Testis (tissue), 3 donors: ENCODE results near the gene C1QTNF8. TPM values are rescaled to one million over a fixed set of nuclear protein-coding genes. Genes with fewer than 3 reads are reported as not detected.

ENCODE experiments used
- DNase-seq: peaks from one replicate; pipeline ENCODE4 v3.0.0-alpha.2; 2019
- H3K27ac ChIP-seq, 2 donors: fragments of 200-600 bp; sonication (generic); one replicate each; pipeline ENCODE4 v1.5.1; 2019
- H3K27me3 ChIP-seq: fragments of 200-600 bp; sonication (generic); one replicate; pipeline ENCODE4 v1.5.1; 2019
- H3K36me3 ChIP-seq: fragments of 200-600 bp; sonication (generic); one replicate; pipeline ENCODE4 v1.5.1; 2017; ENCODE audit warnings: low read depth; ENCODE audit errors: missing control alignments
- H3K4me1 ChIP-seq: fragments of 200-600 bp; sonication (generic); one replicate; pipeline ENCODE4 v1.5.1; 2019
- H3K4me3 ChIP-seq, 2 donors: fragments of 200-600 bp; sonication (generic); one replicate each; pipeline ENCODE4 v1.5.1; 2017 to 2019
- H3K9me3 ChIP-seq: fragments of 200-600 bp; sonication (generic); one replicate; pipeline ENCODE4 v1.5.1; 2017
- POLR2A ChIP-seq: fragments of 450-650 bp; IDR thresholded peaks from one replicate; pipeline ENCODE4 v1.6.1; 2017; ENCODE audit warnings: antibody characterized with exemption, mild to moderate bottlenecking, moderate library complexity
- WGBS, 2 donors: methylation state at CpG; one replicate each; pipeline ENCODE4 v1.1.5; 2018; 5-methylcytosine and 5-hydroxymethylcytosine counted together
- intact Hi-C: fragments of 100-400 bp; cut with DNase I; formaldehyde crosslinking; loops from one replicate; pipeline ENCODE4 v1.15.1; 2023; ENCODE audit warnings: low total_unique reads
- polyA plus RNA-seq: library from polyadenylated mRNA; stranded (reverse); fragments of 350-450 nt; fragmentation: Illumina TruSeq; extraction: RNeasy Lipid Tissue Mini Kit (QIAGEN cat#74804); gene quantifications from one replicate; pipeline ENCODE4 v1.2.3, GENCODE V29; 2014; ENCODE audit warnings: low read depth, low replicate concordance; ENCODE audit not compliant: insufficient read depth
- total RNA-seq, 2 donors: library from RNA; depleted of rRNA; stranded (reverse); fragments of >200 nt; gene quantifications; one replicate each; pipeline ENCODE4 v1.2.3, GENCODE V29; 2016
- TF ChIP-seq, protein P1 (sequence below), 3 experiments: fragments of 450-650 bp in 2 of 3; fragments of 200-600 bp in 1 of 3; sonication (generic) in 1 of 3; IDR thresholded peaks; one replicate each; pipeline ENCODE4 v1.5.1; 2016 to 2019; ENCODE audit warnings: antibody characterized with exemption in 3 of 3, mild to moderate bottlenecking in 2 of 3, moderate library complexity in 1 of 3

Gene C1QTNF8
- total and polyA plus RNA-seq, 3 donors from 2014 or later = 1.3 to 2.7 TPM; not detected in 1

DNA sequence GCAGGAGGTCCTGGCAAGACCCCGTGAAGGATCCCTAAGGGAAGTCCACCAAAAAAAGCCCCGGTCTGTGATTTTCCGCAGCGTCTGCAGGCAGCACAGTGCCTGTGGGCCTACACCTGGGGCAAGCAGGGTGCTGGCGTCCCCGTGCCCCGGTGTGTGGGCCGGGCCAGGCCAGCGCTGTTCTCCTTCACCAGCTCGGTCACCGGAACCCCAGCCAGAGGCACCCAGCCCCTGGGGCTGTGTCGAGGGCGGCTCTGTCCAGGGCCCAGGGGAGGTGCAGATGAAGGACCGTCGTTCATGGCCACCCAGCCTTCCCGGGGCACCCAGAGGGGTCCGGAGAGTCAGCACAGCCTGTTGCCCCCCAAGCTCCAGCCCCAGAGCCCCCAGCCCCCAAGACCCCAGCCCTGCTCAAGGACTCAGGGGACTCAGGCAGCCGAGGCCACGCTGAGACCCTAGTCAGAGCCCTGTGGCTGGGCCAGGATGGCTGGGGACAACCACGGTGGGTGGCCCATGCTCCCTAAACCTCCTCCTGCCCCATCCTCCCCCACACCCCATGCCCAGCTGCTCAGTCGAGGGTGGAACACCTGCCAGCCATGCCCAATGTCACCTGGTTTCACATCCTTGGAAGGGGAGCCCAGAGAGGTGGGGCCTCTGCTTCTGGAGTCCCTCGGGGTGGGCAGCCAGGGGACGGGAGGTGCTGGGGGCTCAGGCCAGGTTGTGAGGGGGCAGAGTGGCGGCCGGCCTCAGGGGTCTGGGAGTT lies 5.7 kb upstream of the C1QTNF8 start:
- no peaks in the 10 kb centered on the region for H3K27me3 ChIP-seq
- TF ChIP-seq POLR2A = no peak
- TF ChIP-seq, protein P1, sequence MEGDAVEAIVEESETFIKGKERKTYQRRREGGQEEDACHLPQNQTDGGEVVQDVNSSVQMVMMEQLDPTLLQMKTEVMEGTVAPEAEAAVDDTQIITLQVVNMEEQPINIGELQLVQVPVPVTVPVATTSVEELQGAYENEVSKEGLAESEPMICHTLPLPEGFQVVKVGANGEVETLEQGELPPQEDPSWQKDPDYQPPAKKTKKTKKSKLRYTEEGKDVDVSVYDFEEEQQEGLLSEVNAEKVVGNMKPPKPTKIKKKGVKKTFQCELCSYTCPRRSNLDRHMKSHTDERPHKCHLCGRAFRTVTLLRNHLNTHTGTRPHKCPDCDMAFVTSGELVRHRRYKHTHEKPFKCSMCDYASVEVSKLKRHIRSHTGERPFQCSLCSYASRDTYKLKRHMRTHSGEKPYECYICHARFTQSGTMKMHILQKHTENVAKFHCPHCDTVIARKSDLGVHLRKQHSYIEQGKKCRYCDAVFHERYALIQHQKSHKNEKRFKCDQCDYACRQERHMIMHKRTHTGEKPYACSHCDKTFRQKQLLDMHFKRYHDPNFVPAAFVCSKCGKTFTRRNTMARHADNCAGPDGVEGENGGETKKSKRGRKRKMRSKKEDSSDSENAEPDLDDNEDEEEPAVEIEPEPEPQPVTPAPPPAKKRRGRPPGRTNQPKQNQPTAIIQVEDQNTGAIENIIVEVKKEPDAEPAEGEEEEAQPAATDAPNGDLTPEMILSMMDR (IDR thresholded peaks at IDR 0.05) = no peak
- intact Hi-C loops = no loop called here
- H3K4me3 ChIP-seq = no peak overlapping the region
- H3K27ac ChIP-seq = no peak overlapping the region
- no peak for DNase-seq
- peaks cover 15% of the 10 kb centered on the region for H3K4me1 ChIP-seq
- no peaks in the 10 kb centered on the region for H3K36me3 ChIP-seq
- no peaks in the 10 kb centered on the region for H3K9me3 ChIP-seq
- WGBS, 2 donors = 20 to 77% methylated on average over 1 to 25 of the region's 25 CpGs

DNA sequence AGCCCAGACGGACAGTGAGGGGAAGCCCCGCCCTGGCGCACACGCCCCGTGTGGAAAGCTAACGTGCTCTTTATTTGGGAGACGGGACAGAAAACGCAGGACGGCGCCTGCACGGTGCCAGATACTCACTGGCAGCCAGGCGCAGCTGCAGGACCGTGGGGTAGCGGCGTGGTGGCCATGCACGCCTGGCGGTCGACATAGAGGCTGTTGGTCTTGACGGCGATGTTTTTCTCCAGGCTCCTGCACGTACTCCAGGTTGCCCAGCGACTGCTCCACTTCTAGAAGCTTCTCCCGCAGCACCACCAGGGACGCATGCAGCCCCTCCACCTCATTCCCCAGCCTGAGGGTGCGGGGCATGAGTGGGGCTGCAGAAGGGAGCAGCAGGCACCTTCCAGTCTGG lies 5.1 kb upstream of the C1QTNF8 start:
- H3K27me3 ChIP-seq = no peaks in the 10 kb centered on the region
- H3K9me3 ChIP-seq = no peaks in the 10 kb centered on the region
- H3K36me3 ChIP-seq = no peaks in the 10 kb centered on the region
- intact Hi-C loops = no loop called here
- H3K4me1 ChIP-seq = peaks cover 15% of the 10 kb centered on the region
- WGBS, 2 donors = 71 to 77% methylated on average over 16 to 25 of the region's 25 CpGs
- no peak for TF ChIP-seq POLR2A
- TF ChIP-seq, protein P1 (IDR thresholded peaks at IDR 0.05) = no peak
- H3K27ac ChIP-seq = no peak overlapping the region
- H3K4me3 ChIP-seq = no peak overlapping the region
- DNase-seq = no peak

DNA sequence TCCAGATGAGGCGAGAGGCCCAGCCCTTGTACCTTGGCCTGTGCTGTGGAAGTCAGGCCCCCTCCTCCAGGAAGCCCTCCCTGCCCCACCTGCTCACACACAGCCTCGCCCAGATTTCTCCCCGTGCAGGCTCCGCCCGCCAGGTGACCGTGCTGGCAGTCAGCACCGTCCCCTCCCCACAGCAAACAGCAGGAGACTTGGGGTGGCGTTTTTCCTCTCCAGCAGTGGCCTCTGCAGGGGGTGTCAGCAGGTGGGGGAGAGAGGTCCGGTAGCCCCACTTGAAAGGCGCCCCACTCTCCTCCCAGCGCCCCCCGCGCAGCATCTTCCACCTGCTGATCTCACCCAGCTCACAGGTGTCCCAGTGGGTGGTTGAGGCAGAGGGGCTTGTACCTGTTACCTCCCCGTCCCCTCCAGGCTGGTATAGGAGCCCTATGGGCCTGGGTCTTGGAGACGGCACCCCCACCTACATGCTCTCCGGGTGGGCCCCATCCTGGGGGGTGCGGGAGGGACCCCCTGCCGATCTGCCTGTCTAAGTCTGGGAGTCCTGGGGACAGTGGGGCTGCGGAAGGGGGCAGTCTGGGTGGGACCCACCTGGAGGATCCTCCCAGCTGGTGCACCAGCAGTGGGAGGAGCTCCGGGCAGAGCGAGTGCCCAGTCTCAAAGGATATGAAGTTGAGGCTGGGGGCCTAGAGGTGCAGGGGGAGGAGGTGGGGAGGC lies 4.2 kb upstream of the C1QTNF8 start:
- H3K27me3 ChIP-seq = no peaks in the 10 kb centered on the region
- H3K4me3 ChIP-seq = no peak overlapping the region
- no peak for TF ChIP-seq POLR2A
- TF ChIP-seq, protein P1 (IDR thresholded peaks at IDR 0.05) = no peak
- no peaks in the 10 kb centered on the region for H3K36me3 ChIP-seq
- H3K9me3 ChIP-seq = no peaks in the 10 kb centered on the region
- peaks cover 15% of the 10 kb centered on the region for H3K4me1 ChIP-seq
- intact Hi-C loops = no loop called here
- no peak overlapping the region for H3K27ac ChIP-seq
- DNase-seq = no peak
- 78% methylated on average over 21 of the region's 21 CpGs; no CpG with 5 or more reads in 1 of the 2 donors for WGBS, 2 donors

DNA sequence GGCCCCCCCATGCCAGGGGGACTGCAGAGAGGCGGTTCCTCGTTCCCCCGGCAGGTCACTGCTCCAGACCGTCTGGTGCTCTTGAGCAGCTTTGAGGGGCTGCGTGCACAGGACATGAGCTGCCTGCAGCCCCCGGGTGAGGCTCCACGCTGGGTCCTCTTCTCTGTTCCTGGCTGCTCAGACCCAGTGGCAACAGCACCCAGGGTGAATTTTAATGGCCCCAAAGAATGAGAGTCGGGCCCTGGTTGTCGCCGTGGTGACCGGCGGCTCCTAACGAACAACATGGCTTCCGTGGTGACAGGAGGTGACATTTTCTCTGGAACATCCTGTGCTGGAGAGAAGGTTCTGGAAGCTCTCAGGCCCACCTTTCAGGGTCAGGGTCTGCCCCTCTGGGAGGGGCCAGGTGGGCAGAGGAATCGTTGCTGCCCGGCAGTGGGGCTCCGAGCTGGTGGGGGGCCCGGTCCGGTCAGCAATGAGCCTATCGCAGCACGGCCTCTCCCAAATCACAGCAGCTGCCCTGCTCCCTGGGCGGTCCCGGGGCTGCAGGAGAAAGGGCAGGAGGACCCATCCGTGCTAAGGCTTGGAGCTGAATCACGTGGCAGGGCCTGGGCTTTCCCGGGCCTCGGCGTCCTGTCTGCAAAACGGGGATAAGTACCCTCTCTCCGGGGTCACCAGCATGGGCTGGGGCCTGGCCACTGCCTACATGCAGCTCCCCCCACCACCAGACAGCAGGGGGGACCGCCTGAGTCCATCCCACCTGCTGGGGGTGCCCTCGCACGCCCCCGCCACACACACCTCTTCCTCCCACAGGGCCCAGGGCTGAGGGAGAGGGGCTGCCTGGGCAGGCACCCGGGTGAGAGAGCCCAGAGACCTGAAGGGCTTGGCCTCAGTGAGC lies 3.4 kb upstream of the C1QTNF8 start:
- Histone ChIP-seq H3K9me3 (no peaks in the 10 kb centered on the region), H3K27ac (no peak overlapping the region), H3K27me3 (no peaks in the 10 kb centered on the region), H3K4me3 (no peak overlapping the region), H3K36me3 (no peaks in the 10 kb centered on the region), H3K4me1 (peaks cover 15% of the 10 kb centered on the region)
- TF ChIP-seq POLR2A = no peak
- TF ChIP-seq, protein P1 (IDR thresholded peaks at IDR 0.05) = no peak
- no peak for DNase-seq
- intact Hi-C loops = loop anchor here (5.0 kb wide), 1 partner anchor 42 kb away; no protein-coding TSS in a partner anchor
- 72 to 80% methylated on average over 5 to 35 of the region's 35 CpGs for WGBS, 2 donors
